ENCODE measurements around the gene ADARB1.

DNA sequence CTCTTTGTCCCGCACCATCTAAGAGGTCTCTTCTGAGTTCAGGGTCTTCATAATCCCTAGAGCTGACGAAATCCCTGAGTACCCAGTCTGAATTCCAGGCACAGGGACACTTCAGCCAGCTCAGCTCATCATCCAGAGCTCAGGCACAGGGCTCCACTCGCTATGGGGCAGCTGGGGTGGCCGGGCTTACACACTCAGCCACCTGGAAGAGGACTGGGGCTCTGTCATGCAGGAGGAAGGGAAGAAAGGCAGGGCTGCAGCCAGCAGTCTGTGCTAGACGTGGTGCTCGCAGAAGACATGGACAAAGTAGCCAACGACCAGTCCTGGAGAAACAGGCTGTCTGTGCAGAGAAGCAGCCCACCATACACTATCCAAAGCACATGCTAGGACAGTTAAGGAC lies 124.8 kb downstream of the ADARB1 start:
- TF ChIP-seq SP1 (IDR thresholded peaks at IDR 0.05) (no peak), BHLHE40 (IDR thresholded peaks at IDR 0.05; ENCODE audit: borderline replicate concordance) (no peak), LEF1 (IDR thresholded peaks at IDR 0.05; ENCODE audit: borderline replicate concordance) (no peak), CTBP1 (IDR thresholded peaks at IDR 0.05; ENCODE audit: borderline replicate concordance) (no peak), SUZ12 (IDR thresholded peaks at IDR 0.05) (no peak), TARDBP (IDR thresholded peaks at IDR 0.05) (no peak), FOXA1 (IDR thresholded peaks at IDR 0.05) (no peak), FOXM1 (IDR thresholded peaks at IDR 0.05; ENCODE audit: borderline replicate concordance) (no peak), FOXK2 (IDR thresholded peaks at IDR 0.05) (no peak), NFRKB (IDR thresholded peaks at IDR 0.05) (no peak), L3MBTL2 (conservative IDR thresholded peaks at IDR 0.05) (no peak), PKNOX1 (IDR thresholded peaks at IDR 0.05) (no peak), HDGF (IDR thresholded peaks at IDR 0.05; ENCODE audit: borderline replicate concordance) (no peak), ZNF384 (IDR thresholded peaks at IDR 0.05) (no peak)

All from HEK293T (cell line).